ENCODE measurements around the gene UNC5C. TPM values are rescaled to one million over a fixed set of nuclear protein-coding genes. Genes with fewer than 3 reads are reported as not detected.

UNC5C gene
- total and polyA plus RNA-seq, 10 of the 15 experiments (the other 5 are each of a cell fraction or from before 2014, with no cell fraction given) = 0.02 to 2.0 (median 0.15) TPM; not detected in 1

GRCh38 chr4:95317085-95317793 is 231.5 kb downstream of the UNC5C start:
- DNase-seq (ENCODE audit: low read depth, low spot score) (no peak), FAIRE-seq (no peak), ATAC-seq (no peak)
- WGBS (ENCODE audit: insufficient coverage, insufficient replicate concordance, low lambda C conversion rate, missing lambda C conversion rate) = 27% methylated on average over 10 of the region's 10 CpGs
- Histone ChIP-seq H3K4me1 (ENCODE audit: control insufficient read depth, insufficient read depth, low read length) (no peaks in the 10 kb centered on the region), H3K9ac (ENCODE audit: control insufficient read depth, insufficient read depth, low read length) (no peak overlapping the region), H3K27me3 (replicated peaks in 1 of 2; ENCODE audit: control insufficient read depth in 2 of 2, insufficient read depth in 2 of 2, low read length in 1 of 2) (no peaks in the 10 kb centered on the region), H3K9me3 (replicated peaks; ENCODE audit: control insufficient read depth, insufficient read depth, low read length) (no peaks in the 10 kb centered on the region), H3K79me2 (ENCODE audit: control insufficient read depth, insufficient read depth, low read length) (no peaks in the 10 kb centered on the region), H3K36me3 (ENCODE audit: control insufficient read depth in 2 of 2, insufficient read depth in 2 of 2, low read length in 1 of 2) (no peaks in the 10 kb centered on the region), H2AFZ (ENCODE audit: control insufficient read depth, low read depth, low read length) (no peak overlapping the region), H3K27ac (ENCODE audit: control insufficient read depth, insufficient read depth) (no peak overlapping the region), H4K20me1 (ENCODE audit: control insufficient read depth, insufficient read depth) (no peaks in the 10 kb centered on the region), H3K4me3 (no peak overlapping the region), H3K4me2 (ENCODE audit: control insufficient read depth, insufficient read depth) (no peak overlapping the region)
- ChIA-PET POLR2A (no interaction called here), SMC1A (ENCODE audit: uncharacterized antibody, unreplicated experiment) (no interaction called here), RAD21 (ENCODE audit: unreplicated experiment) (no interaction called here), CTCF (no interaction called here)
- TF ChIP-seq WRNIP1 (IDR thresholded peaks at IDR 0.05; ENCODE audit: borderline replicate concordance, low read depth, low read length) (no peak), GATAD2B (conservative IDR thresholded peaks at IDR 0.05; ENCODE audit: low read depth) (no peak), ESRRA (IDR thresholded peaks at IDR 0.05; ENCODE audit: low read length) (no peak), IRF5 (IDR thresholded peaks at IDR 0.05; ENCODE audit: borderline replicate concordance) (no peak), BCL3 (IDR thresholded peaks at IDR 0.05; ENCODE audit: borderline replicate concordance, insufficient read depth, low read depth, low read length, poor library complexity, severe bottlenecking) (no peak)
- in situ Hi-C loops (cut with MboI) (no loop called here), intact Hi-C loops (cut with micrococcal nuclease; ENCODE audit: unreplicated experiment) (no loop called here)
- no TSS peak for BruUV-seq (replicated peaks)

All from GM12878 (cell line).